SW480 (cell line): ENCODE measurements around the gene MOB1B.
A peak's percentile ranks its signal among the peaks of the same experiment; 100 is the strongest.
"Not testable (repeated sequence)": the region's sequence is repeated elsewhere in the genome, so short reads cannot be mapped to it uniquely, and the experiment has no call there.

ENCODE experiments used
- DNase-seq: peaks from one replicate; pipeline ENCODE4 v3.0.0-alpha.2; 2016; ENCODE audit warnings: low spot score

Gene MOB1B

GRCh38 chr4:70956549-70957210 is 54.5 kb downstream of the MOB1B start:
- no peak for DNase-seq

DNA sequence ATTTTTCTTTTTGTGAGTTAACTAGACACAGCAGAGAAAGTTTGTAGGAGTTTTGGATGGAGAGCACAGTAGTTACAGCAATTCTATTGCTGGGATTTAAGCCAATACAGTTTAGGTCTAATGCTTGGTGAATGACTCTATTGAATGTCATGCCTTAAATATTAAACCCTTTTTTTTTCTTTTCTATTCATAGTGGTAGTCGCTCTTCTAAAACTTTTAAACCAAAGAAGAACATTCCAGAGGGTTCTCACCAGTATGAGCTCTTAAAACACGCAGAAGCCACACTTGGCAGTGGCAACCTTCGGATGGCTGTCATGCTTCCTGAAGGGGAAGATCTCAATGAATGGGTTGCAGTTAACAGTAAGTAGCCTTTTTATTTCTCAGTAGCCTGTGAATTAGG is 56.5 kb downstream of the MOB1B start:
- no peak for DNase-seq

GRCh38 chr4:70969076-70969475 is 66.9 kb downstream of the MOB1B start:
- DNase-seq: no peak

DNA sequence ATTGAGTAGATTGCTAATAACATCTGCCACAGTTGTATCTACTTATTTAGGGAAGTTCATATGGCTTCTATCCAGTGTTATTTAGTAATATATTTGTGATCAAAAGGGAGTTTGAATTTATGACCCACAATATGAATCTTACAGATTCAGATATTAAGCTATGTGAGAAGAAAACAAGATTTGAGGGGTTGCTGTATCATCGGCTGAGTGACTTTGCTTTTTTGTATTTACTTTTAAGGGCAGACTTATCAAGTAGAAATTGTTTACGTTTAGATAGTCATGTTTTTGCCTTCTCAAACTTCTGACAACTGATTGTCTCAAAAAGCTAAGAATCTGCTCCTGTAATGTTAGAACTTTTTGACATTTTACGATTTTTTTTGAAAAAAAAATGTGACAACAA is 74.1 kb downstream of the MOB1B start:
- no peak for DNase-seq

GRCh38 chr4:70979445-70980008 is 77.4 kb downstream of the MOB1B start:
- no peak for DNase-seq

GRCh38 chr4:70980196-70980595 is 78.0 kb downstream of the MOB1B start:
- no peak for DNase-seq

GRCh38 chr4:70984106-70984505 is 81.9 kb downstream of the MOB1B start:
- DNase-seq: no peak

DNA sequence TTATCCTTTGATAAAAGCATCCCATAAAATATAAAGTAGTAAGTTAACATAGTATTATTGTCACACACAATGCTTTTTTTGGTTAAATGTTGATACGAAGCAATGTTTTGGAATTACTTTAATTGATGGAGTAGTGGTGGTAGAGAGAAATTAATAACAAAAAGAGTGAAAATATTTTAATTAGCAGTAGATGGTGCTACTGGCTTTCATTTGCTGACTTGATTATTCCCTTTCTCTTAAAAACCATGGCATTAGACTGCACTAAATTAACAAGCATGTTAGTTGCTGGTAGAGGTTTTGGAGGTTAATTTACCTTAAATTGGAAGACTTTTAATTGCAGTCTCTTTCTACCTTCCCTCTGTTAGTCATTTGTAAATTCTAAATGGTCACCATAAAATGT is 82.4 kb downstream of the MOB1B start:
- no peak for DNase-seq

DNA sequence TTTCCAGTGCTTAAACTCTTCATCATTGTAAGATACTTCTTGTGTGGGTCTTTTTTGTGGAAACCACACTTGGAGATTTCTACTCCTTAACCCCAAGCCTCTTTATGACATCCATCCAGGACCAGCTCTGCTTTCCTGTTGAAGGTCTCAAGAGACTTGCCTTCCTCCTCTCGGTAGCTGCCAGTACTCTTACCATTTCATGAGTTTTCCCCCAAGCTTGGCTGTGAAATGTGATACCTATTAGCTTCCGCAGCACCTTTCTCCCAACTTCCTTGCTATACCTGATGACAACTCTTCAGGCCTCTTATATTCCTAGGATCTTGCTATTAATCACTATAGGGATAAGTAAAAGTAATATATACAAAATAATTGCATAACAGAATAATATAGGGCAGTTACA is 89.4 kb downstream of the MOB1B start:
- DNase-seq: no peak

DNA sequence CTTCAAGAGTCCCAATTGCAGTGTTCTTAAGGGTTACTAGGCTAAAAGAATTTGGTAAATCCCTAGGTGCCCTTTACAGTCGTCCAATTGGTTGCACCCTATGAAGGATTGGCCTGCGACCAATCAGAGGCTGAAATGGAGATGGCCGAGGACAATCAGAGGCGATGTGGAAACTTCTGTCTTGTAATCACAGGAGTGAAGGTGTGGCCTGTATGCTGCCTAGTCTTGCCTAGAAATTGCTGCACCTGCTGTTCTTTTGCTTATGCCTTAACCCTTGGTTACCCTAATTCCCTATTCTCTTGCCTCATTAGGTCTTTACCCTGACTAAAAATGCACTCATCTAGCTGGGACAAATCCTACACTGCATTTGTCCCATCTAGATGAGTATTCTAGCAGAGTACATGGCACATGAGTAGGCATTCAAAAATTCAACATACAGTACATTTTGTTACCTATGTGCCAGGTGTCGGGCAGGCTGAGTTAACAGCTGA is 90.3 kb downstream of the MOB1B start:
- no peak for DNase-seq

GRCh38 chr4:70993181-70994068 is 91.3 kb downstream of the MOB1B start, which contains the start of gene DCK:
DCK (plus strand) TSS chr4:70993649; CDS start chr4:70993836, 187 bp downstream.
- DNase-seq: peak; percentile 76

GRCh38 chr4:70994069-70994366 is 91.8 kb downstream of the MOB1B start:
- no peak for DNase-seq

DNA sequence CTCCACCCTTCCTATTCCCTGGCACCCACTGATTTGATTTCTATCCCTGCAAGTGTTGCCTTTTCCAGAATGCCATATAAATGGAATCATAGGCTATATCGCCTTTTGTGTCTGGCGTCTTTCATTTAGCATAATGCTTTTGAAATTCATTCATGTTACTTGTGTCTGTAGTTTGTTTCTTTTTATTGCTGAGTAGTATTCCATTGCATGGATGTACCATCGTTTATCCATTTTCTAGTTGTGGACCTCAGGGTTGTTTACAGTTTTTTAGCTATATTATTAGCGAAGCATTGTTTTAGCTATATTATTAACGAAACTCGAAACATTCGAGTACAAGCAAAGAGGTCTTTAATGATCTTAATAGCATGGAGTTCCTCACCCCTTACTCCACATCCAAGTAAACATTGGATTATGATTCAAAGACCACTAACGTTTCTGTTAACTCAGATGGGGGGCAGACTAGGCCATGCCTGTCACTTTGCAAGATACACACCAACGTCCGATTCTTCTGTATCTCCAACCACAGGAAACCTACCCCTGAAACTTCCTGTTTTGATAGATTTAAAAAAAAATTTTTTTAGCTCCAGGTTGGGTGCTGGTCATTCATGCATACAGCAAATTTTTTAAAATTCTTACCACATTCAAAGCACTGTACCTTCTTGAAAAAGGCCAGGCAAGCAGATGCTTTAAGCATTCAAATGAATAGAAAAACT is 92.4 kb downstream of the MOB1B start:
- DNase-seq: no peak

DNA sequence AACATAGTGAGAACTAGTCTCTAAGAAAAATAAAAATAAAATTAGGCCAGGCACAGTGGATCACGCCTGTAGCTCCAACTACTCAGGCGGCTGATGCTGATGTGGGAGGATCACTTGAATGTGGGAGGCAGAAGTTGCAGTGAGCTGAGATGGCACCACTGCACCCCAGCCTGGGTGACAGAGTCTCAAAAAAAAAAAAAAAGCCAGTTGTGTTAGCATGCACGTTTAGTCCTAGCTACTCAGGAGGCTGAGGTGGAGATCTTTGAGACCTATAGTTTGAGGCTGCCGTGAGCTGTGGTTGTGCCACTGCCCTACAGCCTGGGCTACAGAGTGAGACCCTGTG is 93.8 kb downstream of the MOB1B start:
- no peak for DNase-seq

DNA sequence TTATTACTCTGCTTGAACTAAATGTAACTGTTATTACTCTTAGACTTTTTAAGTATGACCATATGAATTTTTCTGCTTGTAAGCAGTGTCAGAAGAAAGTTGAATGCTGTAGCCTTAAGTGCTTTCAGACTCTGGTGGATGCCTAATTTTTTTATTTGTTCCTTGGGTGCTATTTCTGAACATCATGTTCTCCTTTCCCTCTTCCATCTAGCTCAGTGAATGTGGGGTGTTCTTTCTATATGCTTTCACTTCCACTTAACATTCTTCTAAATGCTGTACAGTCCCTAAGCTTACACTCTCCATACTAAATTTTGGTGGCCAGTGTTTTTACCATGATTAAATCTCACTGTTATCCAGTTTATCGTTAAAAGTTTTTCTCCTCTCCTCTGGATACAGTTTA is 94.9 kb downstream of the MOB1B start:
- no peak for DNase-seq

DNA sequence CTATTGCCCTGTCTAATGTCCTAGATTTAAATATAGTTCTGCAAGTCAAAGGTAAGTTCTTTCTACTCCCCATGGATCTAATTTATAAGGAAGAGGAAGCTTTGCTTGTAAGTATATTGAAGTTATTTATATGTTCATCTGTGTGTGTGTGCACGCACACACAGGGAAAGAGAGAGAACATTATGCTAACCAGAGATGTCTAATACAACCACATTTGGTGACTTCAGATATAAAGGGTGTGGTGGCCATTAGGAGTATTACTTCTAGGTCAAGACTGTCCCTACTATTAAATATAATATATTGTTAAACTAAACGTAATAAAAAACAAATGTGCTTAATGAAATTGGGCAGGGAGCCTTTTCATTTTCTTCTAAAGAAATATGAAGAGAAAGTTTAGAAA is 95.4 kb downstream of the MOB1B start:
- no peak for DNase-seq

DNA sequence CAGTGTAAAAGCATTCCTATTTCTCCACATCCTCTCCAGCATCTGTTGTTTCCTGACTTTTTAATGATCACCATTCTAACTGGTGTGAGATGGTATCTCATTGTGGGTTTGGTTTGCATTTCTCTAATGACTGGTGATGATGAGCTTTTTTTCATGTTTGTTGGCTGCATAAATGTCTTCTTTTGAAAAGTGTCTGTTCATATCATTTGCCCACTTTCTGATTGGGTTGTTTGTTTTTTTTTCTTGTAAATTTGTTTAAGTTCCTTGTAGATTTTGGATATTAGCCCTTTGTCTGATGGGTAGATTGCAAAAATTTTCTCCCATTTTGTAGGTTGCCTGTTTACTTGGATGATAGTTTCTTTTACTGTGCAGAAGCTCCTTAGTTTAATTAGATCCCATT is 97.5 kb downstream of the MOB1B start:
- DNase-seq: not testable (repeated sequence)

- not testable (repeated sequence) for DNase-seq
These were observed 99.2 kb downstream of the MOB1B start for GRCh38 chr4:71001363-71001762.

DNA sequence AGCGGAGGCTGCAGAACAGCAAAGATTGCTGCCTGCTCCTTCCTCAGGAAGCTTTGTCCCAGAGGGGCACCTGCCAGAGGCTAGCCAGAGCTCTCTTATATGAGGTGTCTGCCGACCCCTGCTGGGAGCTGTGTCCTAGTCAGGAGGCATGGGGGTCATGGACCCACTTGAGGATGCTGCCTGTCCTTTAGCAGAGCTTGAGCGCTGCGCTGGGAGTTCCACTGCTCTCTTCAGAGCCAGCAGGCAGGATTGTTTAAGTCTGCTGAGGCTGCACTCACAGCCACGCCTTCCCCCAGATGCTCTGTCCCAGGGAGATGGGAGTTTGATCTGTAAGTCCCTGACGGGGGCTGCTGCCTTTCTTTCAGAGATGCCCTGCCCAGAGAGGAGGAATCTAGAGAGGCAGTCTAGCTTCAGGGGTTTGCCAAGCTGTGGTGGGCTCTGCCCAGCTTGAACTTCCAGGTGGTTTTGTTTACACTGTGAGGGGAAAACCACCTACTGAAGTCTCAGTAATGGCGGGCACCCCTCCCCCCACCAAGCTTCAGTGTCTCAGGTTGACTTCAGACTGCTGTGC is 102.2 kb downstream of the MOB1B start:
- DNase-seq: no peak

- not testable (repeated sequence) for DNase-seq
These were observed 102.9 kb downstream of the MOB1B start for GRCh38 chr4:71005025-71005424.

DNA sequence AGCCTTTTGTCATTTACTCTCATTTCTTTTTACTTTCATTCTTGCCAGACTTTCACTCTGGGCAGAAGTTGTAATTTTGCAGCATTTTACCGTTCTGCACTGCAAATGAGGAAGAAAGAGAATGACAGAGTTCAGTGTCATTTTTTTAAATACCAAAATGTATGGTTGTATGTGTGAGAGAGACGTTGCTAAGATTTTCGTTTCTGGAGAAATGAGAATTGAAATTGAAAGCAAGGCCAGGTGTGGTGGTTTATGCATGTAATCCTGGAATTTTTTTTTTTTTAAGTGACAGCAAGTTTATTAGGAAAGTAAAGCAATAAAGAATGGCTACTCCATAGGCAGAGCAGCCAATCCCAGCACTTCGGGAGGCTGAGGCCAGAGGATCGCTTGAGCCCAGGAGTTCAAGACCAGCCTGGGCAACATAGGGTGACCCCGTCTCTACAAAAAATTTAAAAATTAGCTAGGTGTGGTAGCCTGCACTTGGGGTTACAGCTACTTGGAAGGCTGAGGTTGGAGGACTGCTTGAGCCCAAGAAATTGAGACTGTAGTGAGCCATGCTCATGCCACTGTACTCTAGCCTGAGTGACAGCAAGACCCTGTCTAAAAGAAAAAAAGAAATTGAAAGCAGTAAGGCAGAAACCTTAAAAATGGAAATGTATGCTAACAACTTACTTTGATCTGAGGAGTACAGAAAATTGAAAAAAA is 104.2 kb downstream of the MOB1B start:
- no peak for DNase-seq

GRCh38 chr4:71008196-71008595 is 106.0 kb downstream of the MOB1B start:
- no peak for DNase-seq
